LNCaP clone FGC (cell line): ENCODE results near the gene ZFHX3.

Source experiments
- DNase-seq: peaks from one replicate; pipeline ENCODE4 v3.0.0-alpha.2; 2011; ENCODE audit warnings: low read depth
- H3K4me3 ChIP-seq: 2 replicates; pipeline ENCODE4 v1.5.1; 2011; ENCODE audit warnings: mild to moderate bottlenecking, low read depth, low read length, control low read depth
- CTCF ChIP-seq: IDR thresholded peaks from 2 replicates; pipeline ENCODE4 v1.5.1; 2012; ENCODE audit warnings: mild to moderate bottlenecking; ENCODE audit not compliant: control insufficient read depth, insufficient read depth; ENCODE audit errors: extremely low read depth

ZFHX3 gene

GRCh38 chr16:73067671-73068540 is 20.0 kb upstream of the ZFHX3 start:
- no peak for DNase-seq
- no peak overlapping the region for H3K4me3 ChIP-seq
- TF ChIP-seq CTCF, result no peak

DNA sequence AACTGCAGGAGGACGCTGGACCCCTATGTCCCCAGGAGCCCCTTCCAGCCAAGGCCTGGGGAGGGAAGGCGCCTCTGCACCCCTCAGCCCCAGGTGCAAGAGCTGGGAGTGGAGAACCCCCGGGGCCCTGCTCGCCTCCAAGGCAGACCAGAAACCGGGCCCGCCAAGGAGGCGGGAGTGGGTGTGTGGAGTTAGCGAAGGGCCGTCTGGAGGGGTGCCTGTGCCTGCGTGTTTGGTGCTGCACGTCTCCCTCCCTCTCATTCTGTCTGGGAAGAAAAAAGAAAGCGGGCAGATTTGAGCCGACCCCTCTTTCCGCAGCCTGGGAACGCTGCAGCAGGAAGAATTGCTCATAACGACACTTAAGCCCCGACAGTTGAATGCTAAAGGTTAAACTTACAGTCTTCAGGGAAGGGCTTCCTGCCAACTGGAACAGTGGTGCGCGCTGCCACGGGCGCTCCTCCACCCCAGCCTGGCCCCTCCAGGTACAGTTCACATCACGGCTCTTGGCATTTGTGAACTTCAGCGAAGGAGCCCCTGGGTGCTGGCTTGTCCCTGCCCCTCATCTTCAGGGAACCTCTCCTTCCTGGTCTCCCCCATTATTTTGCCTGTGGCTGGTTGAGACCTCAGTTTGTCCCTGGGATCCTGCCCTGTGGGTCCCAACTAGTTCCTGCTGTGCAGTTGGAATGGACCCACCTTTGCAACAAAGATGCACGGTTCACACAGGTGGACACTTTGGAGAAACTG is 19.2 kb upstream of the ZFHX3 start:
- no peak for DNase-seq
- TF ChIP-seq CTCF, result no peak
- H3K4me3 ChIP-seq, result no peak overlapping the region

GRCh38 chr16:73066331-73066926 is 18.5 kb upstream of the ZFHX3 start:
- DNase-seq, result no peak
- no peak for TF ChIP-seq CTCF
- H3K4me3 ChIP-seq, result no peak overlapping the region

GRCh38 chr16:73065632-73066330 is 17.9 kb upstream of the ZFHX3 start:
- TF ChIP-seq CTCF, result no peak
- H3K4me3 ChIP-seq, result no peak overlapping the region
- no peak for DNase-seq

DNA sequence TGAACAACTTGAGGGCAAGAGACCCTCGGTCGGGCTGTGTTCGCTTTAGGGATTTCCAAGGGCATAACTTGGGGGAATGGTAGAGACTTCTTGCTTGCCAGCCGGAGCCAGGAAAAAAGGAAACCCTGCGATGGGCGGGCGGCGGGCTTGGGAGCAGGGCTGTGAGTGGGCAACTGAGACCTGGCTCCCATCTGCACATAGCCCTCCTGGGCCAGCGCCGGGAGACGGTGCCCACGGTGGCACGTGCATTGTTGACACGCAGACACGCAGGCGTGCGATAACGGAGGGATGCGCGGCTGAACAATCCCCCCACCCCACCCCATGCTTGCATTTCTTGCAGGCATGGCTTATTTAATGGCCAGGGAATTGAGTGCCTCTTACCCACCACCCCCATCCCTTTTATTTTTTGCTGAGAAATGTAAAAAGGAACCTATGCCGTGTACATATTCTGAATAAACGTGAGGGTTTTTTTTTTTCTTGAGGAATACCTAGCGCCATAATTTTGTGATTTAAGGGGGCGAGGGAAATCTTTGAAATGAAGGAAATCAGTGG is 17.1 kb upstream of the ZFHX3 start:
- H3K4me3 ChIP-seq, result no peak overlapping the region
- TF ChIP-seq CTCF, result no peak
- DNase-seq, result no peak

DNA sequence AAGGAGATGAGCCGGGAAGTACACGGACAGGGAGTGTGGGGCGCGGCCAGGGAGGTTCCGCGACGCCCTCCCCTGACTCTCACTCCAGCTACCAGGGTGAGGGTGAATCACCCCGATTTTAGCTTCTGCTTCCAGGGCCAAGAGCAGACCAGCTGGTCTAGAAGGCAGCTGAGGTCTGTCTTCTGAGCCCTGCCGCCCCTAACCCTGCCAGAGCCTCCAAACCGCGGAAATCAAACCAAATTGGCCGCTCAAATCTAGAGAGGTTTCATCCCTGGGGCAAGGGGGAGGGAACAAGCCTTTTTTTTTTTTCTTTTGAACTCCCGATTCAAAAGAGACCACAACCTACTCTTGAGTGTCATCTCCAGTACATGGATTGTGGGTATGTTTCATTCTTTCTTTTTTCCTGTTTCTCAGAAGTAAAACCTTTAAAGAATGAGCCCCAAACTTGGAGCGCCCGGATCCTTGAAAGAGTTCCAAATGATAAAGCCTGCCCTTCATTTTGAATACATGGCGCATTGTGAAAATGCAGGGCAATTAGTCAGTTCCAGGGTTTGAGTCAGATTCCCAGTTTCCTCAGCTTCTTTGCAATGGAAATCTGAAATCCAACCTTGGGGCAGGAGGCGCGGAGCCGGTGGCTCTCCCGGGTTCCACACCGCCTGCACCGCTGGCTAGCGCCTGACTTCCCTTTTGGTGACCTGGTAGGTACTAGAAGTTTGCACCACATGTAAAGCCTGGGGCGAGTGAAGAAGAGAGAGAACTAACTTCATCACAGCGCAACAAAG is 16.5 kb upstream of the ZFHX3 start:
- no peak overlapping the region for H3K4me3 ChIP-seq
- no peak for DNase-seq
- TF ChIP-seq CTCF, result no peak
